ENCODE data around the gene MEF2B.
"Not testable (repeated sequence)": the region's sequence is repeated elsewhere in the genome, so short reads cannot be mapped to it uniquely, and the experiment has no call there.

MEF2B gene

DNA sequence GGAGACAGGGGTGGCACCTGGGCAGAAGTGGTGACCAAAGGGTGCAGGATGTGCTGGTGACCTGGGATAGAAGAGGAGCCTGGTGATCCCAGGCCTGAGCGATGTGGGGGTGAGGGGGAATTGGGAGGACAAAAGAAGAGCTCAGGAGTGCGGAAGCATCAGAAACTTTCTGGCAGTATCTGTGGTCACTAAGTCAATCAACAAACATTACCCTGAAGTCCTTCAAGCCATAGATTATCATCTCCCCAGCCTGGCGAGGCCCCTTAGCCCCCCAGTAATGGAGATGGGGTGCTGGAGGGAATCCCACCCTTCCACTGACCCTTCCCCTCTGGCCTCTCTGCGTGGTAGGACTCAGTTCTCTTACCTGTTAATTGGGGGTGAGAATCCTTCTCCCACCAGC lies 10.5 kb downstream of the MEF2B start:
- in situ Hi-C loops (cut with MboI; ENCODE audit: low sequenced_read_pairs), result loop anchor here (25.0 kb wide), 1 partner anchor 328 kb away; no protein-coding TSS in a partner anchor

DNA sequence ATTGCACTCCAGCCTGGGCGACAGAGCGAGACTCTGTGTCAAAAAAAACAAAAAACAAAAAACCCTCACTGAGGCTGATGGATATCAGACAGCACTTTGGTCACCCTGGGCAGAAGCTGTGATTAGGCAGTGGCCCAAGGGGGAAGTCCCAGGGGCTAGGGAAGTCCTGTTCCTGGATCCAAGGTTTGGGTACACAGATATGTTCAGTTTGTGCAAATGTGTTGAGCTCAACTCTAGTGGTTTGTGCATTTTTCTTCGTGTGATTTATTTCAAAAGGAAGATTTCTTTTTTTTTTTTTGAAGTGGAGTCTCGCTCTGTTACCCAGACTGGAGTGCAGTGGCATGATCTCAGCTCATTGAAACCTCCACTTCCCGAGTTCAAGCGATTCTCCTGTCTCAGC lies 12.3 kb downstream of the MEF2B start:
- in situ Hi-C loops (cut with MboI; ENCODE audit: low sequenced_read_pairs), result loop anchor here (25.0 kb wide), 1 partner anchor 329 kb away; no protein-coding TSS in a partner anchor

DNA sequence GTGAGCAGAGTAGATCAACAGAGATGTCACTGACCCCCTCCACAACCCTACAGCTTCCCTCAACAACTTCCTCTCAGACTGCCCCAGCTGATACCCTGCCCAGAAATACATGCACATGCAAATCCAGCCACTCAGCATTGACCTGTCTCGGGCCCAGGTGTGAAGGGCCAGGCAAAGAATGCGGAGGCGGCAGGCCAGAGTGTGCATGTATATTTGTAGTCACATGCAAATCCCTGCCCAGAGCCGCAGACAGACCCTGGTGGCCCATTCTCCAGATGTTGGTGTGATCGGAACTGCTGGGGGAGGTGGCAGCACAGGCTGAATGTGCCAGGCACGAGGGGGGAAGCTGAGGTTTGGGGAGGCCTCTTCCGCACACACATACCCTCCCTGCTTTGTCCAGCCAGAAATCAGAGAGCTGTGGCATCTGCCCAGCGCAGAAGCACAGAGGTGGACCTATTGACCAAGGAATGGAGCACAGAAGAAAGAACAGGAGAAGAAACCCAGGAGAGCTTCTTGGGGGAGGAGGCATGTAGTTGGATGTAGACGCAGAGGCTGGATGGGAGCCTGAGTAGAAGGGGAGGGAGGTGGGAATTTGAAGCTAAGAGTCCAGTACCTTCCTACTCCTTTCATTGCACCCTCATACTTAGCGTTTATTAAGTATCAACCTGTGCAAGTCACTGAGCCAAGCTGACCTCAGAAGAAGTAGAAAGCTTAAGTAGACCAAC lies 14.4 kb downstream of the MEF2B start:
- in situ Hi-C loops (cut with MboI; ENCODE audit: low sequenced_read_pairs), result loop anchor here (25.0 kb wide), 1 partner anchor 332 kb away; no protein-coding TSS in a partner anchor

DNA sequence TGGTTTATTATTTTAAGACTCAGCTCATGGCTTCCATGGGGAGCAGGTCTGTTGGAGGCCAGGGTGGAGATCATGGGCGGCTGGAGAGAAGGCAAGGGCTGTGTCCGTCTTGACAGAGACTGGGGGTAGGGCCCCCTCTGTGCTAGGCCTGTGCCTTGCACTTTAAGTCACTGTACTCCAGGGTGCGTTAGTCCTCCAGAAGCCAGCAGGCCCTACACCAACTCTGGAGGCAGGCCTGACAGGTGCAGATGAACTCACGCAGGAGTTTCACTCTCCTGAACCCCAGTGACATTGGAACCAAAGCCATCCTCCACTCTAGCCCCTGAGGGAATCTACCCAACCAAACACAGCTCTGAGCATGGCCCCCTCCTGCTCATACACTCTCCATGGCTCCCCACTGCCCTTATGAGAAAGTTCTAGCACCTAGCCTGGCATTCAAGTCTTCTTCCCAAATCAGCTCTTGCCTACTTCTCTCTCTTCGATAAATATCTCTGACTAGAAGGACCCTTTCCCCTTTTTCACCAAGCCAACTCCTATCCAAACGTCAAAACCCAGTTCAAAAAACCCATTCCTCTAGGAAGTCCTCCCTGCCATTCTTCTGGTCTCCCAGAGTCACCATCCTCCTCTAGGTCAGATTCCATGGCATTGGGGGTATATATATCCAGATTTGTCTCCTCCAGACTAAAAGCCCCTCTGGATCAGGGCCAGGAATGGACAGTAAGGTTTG lies 15.1 kb downstream of the MEF2B start:
- in situ Hi-C loops (cut with MboI; ENCODE audit: low sequenced_read_pairs), result loop anchor here (25.0 kb wide), 1 partner anchor 332 kb away; no protein-coding TSS in a partner anchor

DNA sequence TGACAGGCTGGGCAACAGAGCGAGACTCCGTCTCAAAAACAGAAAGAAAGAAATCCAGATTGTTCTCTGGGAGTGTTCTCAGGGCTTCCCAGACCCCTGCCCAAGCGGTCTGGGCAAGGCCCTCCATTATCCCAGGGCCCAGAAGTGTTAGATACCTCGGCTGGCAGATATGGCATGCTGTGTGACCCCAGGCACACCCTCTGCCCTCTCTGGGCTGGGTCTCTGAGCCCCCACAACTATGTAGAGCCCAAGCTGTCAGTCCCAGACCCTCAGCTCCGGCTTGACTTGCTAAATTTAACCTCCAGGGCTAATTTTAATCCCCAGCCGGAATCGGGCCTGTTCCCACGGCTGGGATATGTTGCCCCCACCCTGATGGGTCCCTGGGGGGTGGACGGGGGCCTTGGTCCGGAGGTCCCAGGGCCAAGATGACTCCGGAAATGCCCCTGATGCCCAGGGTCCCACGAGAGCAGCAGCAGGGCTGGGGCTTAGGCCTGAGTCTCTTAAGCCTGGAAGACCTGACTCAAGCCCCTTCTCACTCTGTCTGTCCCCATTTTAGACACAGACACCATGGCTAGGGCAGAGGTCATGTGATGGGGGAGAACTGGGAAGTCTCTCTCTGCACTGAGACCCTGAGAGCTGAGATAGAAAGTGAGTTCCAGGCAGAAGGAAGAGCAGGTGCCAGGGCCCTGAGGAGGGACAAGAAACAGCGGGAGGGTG lies 17.2 kb downstream of the MEF2B start:
- in situ Hi-C loops (cut with MboI; ENCODE audit: low sequenced_read_pairs), result loop anchor here (25.0 kb wide), 1 partner anchor 334 kb away; no protein-coding TSS in a partner anchor

DNA sequence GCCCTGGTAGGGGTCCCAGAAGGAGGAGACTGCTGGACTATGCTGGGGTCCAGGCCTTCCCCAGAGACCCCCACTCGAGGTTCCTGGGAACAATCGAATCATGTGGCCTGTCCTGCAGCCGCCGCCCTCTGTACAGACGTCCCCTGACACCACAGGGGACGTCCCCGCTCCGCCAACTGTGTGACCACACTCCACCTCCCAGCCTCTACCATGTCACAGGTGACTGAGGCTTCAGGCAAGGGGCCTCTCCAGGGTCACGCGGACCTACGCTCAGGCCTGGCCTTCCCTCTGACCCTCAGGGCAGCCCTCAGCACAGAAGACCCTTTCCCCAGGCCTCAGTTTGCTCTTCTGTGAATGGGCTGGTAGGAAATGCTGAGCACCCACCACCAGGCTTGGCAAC lies 18.6 kb downstream of the MEF2B start:
- in situ Hi-C loops (cut with MboI; ENCODE audit: low sequenced_read_pairs), result loop anchor here (25.0 kb wide), 1 partner anchor 336 kb away; no protein-coding TSS in a partner anchor

DNA sequence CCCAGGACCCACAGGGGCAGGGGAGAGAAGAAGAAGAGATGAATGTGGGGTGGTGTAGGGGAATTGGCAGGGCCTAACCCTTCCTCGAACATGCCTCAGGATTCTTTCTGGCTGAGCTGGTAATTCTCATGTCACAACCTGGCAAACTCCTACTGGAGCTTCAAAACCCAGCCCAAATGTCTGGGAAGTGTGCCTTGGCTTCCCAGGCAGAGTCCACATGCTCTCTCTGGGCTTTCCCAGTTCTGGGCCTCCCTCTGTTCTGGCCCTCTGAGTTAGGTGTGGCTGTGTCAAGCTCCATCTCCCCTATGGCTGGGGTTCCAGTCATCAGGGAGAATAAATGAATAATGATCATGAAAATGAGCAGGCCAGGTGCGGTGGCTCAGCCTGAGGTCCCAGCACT lies 20.6 kb downstream of the MEF2B start:
- in situ Hi-C loops (cut with MboI; ENCODE audit: low sequenced_read_pairs), result loop anchor here (10.0 kb wide), 1 partner anchor 95 kb away; no protein-coding TSS in a partner anchor

DNA sequence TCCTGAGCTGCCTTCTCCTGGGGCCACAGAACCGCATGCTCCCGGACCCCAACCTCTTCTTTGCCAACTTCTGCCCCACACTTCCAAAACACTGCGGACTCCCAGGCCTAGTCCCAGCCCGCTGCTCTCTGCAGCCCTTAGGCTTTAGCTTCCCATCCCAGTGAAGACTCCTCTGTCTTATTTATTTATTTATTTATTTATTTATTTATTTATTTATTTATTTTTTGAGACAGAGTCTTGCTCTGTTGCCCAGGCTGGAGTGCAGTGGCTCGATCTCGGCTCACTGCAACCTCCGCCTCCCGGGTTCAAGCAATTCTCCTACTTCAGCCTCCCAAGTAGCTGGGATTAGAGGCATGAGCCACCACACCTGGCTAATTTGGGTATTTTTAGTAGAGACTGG lies 21.6 kb downstream of the MEF2B start:
- in situ Hi-C loops (cut with MboI; ENCODE audit: low sequenced_read_pairs), result loop anchor here (10.0 kb wide), 1 partner anchor 94 kb away; no protein-coding TSS in a partner anchor

DNA sequence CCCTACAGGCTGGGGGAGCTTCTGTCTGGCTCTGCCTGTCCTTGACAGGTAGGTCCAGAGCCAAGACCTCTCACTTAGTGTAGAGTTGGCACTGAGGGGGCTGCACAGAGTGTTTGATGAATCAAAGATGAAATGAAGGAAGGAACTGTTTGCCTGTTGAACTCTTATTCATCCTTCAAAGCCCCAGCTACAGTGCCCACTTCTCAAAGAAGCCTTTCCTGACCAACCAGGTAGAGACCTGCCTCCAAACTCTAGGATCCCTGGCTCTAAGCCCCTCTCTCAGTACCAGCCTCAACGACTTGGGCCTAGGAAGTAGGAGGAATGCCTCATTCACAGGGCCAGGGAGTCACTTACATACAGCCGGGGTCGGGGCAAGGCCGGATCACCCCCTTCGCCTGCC lies 22.7 kb downstream of the MEF2B start:
- in situ Hi-C loops (cut with MboI; ENCODE audit: low sequenced_read_pairs), result loop anchor here (10.0 kb wide), 1 partner anchor 93 kb away; no protein-coding TSS in a partner anchor

DNA sequence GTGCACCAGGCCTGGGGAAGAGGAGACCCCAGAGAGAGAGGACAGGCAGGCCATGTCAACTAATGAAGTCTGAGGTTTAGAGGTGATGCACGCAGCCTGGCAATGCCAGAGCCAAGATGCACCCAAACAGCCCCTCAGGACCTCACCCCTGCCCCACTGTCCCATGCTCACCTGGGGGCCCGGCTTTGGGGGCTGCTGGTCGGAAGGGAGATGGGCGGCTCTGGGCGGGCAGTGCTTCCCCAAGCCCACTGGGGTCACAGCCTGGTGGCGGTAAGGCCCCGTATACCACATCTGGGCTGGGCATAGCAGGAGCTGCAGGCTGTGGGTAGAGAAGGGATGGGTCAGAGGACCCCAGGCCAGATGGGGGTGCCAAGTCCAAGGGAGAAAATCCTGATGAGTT lies 23.2 kb downstream of the MEF2B start:
- in situ Hi-C loops (cut with MboI; ENCODE audit: low sequenced_read_pairs), result loop anchor here (10.0 kb wide), 1 partner anchor 92 kb away; no protein-coding TSS in a partner anchor

DNA sequence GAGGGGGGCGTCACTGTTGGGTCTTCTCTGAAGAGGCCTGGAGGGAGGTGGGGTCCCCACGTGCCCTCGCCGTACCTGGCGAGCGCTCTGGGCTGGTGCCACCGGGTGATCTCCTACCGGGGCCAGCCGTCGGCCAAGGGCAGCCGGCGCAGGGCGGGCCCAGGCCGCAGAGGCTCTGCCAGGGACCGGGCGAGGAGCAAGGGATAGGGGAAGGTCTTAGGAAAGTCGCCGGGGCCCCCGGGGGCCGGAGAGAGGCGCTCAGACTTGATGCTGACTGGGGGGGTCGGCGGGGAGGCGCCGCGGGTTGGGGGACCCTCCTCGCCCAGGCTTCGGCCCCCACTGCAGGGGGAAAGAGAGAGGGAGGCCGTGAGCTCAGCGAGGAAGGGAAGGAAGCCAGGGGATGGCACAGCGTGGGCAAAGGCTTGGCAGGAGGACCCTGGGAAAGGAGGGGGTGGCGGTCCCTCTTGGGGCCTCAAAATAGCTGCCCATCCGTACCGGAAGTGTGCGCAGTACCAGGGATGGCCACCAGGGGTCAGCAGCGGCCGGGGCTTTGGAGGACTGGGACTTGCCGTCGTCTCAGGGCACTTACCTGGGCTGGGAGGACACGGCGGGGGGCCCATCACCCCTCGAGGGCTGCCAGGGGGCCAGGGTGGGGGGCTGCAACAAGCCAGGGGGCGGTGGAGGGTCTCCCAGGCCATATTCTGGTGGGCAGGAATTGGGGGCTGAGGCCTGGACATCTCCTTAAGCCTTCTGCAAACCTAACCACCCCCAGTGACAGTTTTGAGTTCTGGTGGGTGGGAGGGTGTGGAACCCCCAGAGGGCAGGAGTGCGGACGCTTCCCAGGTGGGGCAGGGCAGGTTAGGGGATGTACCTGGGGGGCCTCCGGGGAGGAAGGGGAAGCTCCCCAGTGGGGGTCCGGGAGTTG lies 24.1 kb downstream of the MEF2B start:
- in situ Hi-C loops (cut with MboI; ENCODE audit: low sequenced_read_pairs), result loop anchor here (10.0 kb wide), 1 partner anchor 91 kb away; no protein-coding TSS in a partner anchor

DNA sequence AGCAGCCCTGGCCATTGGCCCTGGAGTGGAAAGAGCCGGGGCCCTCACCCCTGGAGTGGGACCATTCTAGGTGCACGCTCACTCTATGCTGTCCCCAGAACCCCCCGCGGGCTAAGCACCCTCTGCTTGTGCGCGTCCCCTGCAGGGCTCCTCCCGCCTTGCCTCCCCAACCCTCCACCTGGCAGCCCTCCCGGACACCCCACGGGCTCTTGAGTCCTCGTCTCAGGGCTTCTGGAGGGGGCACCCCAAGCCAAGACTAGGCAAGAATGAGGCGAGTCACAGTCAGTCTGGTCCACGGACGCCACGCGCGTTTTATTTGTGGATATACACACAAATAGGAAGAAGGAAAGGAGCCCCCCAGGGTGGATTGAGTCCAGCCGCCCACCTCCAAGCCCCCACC lies 24.8 kb downstream of the MEF2B start:
- in situ Hi-C loops (cut with MboI; ENCODE audit: low sequenced_read_pairs), result loop anchor here (10.0 kb wide), 1 partner anchor 90 kb away; no protein-coding TSS in a partner anchor

DNA sequence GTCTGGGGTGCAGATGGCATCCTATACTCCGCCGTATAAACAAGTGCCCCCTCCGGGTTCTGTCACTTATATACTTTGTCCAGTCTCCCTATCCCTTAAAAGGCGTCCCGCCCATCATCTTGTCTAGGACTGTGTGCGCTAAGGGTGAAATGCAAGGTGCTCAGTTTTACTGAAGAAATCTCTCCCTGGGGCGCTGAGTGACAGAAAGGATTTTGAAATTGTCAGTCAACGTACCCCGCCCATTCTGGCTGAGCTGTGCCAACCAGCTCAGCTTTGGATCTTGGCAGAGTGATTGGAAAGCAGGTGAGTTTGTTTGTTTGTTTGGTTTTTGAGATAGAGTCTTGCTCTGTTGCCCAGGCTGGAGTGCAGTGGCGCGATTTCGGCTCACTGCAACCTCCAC lies 27.7 kb downstream of the MEF2B start:
- in situ Hi-C loops (cut with MboI; ENCODE audit: low sequenced_read_pairs), result loop anchor here (10.0 kb wide), 1 partner anchor 88 kb away; no protein-coding TSS in a partner anchor

DNA sequence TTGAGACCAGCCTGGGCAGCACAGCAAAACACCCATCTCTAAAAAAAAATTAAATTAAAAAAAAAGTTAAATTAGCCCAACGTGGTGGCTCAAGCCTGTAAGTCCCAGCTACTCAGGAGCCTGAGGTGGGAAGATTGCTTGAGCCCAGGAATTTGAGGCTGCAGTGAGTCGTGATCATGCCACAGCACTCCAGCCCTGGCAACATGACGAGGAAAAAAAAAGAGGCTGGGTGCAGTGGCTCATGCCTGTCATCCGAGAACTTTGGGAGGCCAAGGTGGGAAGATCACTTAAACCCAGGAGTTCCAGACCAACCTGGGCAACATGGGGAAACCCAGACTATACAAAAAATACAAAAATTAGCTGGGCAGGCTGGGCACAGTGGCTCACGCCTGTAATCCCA lies 29.6 kb downstream of the MEF2B start:
- in situ Hi-C loops (cut with MboI; ENCODE audit: low sequenced_read_pairs), result loop anchor here (10.0 kb wide), 1 partner anchor 86 kb away; no protein-coding TSS in a partner anchor

DNA sequence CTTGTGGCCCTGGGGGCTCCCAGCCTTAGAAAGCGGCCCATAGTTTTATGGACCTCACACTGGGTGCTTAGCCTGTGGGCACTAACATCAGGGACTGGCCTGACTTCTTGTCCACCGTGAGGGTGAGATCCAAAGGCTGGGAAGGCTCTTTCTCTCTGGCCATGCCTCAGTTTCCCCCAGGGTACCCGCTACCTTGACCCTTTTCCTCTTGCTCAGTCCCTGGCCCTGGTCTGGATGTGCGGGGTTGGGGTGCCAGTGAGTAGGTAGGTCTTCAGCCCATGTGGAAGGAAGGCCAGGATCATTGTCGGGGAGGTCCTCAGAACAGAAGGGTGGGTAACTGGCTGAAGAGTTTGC lies 30.2 kb downstream of the MEF2B start:
- in situ Hi-C loops (cut with MboI; ENCODE audit: low sequenced_read_pairs), result loop anchor here (10.0 kb wide), 1 partner anchor 85 kb away; no protein-coding TSS in a partner anchor

DNA sequence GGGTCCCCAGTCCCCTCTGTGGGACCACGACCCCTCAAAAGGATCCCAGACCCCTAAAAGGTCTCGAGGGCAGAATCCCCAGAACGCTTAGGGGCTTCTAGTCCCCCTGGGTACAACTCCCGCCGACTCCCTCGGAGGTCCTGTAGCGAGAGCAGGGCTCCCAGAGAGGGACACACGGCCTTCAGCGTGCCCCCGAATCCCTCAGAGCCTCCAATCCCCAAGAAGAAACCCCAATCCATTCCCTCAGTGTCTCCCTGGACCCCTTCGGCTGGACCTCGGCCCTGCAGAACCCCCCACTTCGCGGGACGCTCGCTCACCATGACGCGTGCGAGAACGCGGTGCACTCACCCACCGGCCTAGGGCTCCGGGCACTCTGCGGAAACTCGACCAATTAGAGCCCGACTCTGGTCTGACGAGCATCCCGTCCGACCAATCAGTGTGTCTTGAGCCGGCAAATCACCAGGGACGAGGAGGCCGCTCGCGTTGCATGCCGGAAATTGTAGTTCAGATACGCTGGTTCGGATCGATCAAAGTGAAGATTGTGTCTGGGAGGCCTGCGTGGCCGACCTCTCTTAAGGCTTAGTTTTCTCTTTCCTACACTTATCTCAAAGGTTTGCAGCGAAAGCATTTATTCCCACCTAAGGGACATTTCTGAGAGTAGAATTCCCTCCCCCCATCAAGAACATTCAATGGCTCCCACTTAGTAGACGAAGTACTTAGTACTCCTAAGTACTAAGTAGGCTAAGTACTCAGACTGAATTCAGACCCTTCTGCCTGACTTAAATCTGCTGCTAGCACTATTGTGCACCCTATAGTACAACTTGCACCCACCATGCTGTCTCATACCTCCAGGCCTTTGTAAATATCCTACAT lies 31.7 kb downstream of the MEF2B start, which contains the start of gene TMEM161A:
Gene TMEM161A, minus strand, starts transcription at position 370 of the 873 bp plus-strand sequence. Its CDS starts 50 bp downstream, at position 320.
- in situ Hi-C loops (cut with MboI; ENCODE audit: low sequenced_read_pairs), result no loop called here

DNA sequence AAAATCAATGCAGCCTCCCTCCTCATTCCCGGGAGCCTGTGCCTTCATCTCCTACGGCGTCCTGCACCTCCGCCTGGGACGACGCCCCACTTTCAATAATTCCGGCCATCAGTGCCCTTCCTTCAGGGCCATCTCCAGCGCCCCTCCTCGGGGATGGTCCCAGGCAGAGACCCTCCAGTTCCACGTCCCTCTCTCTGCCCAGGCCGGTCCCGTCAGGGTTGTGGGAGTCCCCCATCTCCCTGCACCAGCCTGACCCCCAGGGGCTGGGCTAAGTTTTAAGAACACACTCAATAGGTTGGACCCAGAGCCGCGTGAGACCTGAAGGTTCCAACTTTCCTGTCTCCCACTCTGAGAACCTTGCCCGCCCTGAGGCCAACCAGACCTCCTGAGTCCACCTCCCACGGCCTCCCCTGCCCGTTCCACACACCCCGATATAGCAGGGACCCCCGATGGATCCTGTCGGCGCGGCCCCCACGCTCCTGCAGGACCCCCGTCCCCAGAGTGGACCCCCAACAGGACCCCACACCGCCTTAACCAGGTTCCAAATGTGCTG lies 32.4 kb downstream of the MEF2B start:
- in situ Hi-C loops (cut with MboI; ENCODE audit: low sequenced_read_pairs), result no loop called here

DNA sequence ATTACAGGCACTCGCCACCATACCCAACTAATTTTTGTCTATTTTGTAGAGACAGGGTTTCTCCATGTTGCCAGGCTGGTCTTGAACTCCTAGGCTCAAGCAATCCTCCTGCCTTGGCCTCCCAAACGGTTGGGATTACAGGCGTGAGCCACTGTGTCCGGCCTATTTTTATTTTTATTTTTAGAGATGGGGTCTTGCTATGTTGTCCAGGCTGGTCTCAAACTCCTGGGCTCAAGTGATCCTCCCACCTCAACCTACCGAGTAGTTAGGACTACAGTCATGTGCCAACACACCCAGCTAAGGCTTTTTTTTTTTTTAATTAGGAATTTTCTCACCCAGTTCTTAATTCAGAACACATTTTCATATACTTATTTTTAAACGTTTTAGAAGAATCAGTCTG lies 34.4 kb downstream of the MEF2B start:
- in situ Hi-C loops (cut with MboI; ENCODE audit: low sequenced_read_pairs), result not testable (repeated sequence)
